GM12878 (cell line): Measurements from ENCODE around the gene PIK3C3. TPM values are rescaled to one million over a fixed set of nuclear protein-coding genes. Genes with fewer than 3 reads are reported as not detected.

Source experiments
- ATAC-seq: fragments of 200-7000 bp; cut with Tn5 transposase; 3 replicates; pipeline ENCODE4 v1.9.1; 2020; ENCODE audit warnings: mild to moderate bottlenecking, moderate library complexity
- BruUV-seq: library from RNA; stranded (reverse); fragments of 400-500 nt; replicated peaks from 2 replicates; lab custom pipeline; 2021; lab: Mats Ljungman, UMichigan
- CTCF ChIA-PET: fragments of 300-600 bp; sonication (Branson Sonifier 250); formaldehyde crosslinking; extraction: SDS; loops from one replicate; lab custom pipeline; 2021; ENCODE audit warnings: inconsistent platforms; lab: Yijun Ruan, JAX
- POLR2A ChIA-PET: fragments of 350-600 bp; formaldehyde crosslinking; extraction: SDS; loops from one replicate; lab custom pipeline; 2021; ENCODE audit warnings: inconsistent platforms; lab: Charles Lee
- RAD21 ChIA-PET: fragments of 300-600 bp; sonication (Branson Sonifier 250); formaldehyde crosslinking; loops from one replicate; lab custom pipeline; 2023; ENCODE audit warnings: antibody characterized with exemption; ENCODE audit not compliant: unreplicated experiment; lab: Charles Lee
- SMC1A ChIA-PET: fragments of 300-600 bp; sonication (Branson Sonifier 250); formaldehyde crosslinking; loops from one replicate; lab custom pipeline; 2023; ENCODE audit not compliant: unreplicated experiment, uncharacterized antibody; lab: Charles Lee
- DNase-seq: peaks from one replicate; pipeline ENCODE4 v3.0.0-alpha.2; 2011; ENCODE audit warnings: low read depth, low spot score
- FAIRE-seq: peaks from 3 replicates; lab custom pipeline; 2011; peaks lifted over from hg19 to GRCh38; lab: Jason Lieb, UNC
- H2AFZ ChIP-seq: 2 replicates; pipeline ENCODE4 v1.6.0; 2011; ENCODE audit warnings: low read depth, low read length, control low read depth; ENCODE audit not compliant: control insufficient read depth
- H3K27ac ChIP-seq: 2 replicates; pipeline ENCODE4 v1.5.1; 2011; ENCODE audit warnings: control low read depth; ENCODE audit not compliant: control insufficient read depth, insufficient read depth
- H3K27me3 ChIP-seq, 2 experiments: replicated peaks in 1 of 2; 2 replicates each; pipeline versions ENCODE4 v1.6.0 to v1.6.1; 2011; ENCODE audit warnings: low read length in 1 of 2; ENCODE audit not compliant: control insufficient read depth in 2 of 2, insufficient read depth in 2 of 2
- H3K36me3 ChIP-seq, 2 experiments: 2 replicates each; pipeline ENCODE4 v1.5.1; 2011; ENCODE audit warnings: low read length in 1 of 2; ENCODE audit not compliant: control insufficient read depth in 2 of 2, insufficient read depth in 2 of 2
- H3K4me1 ChIP-seq: 2 replicates; pipeline ENCODE4 v1.6.1; 2011; ENCODE audit warnings: mild to moderate bottlenecking, low read length, moderate library complexity, mixed read lengths; ENCODE audit not compliant: control insufficient read depth, insufficient read depth
- H3K4me2 ChIP-seq: 2 replicates; pipeline ENCODE4 v1.6.0; 2011; ENCODE audit warnings: control low read depth; ENCODE audit not compliant: control insufficient read depth, insufficient read depth
- H3K4me3 ChIP-seq: fragments of 200-600 bp; sonication (generic); 2 replicates; pipeline ENCODE4 v1.5.1; 2016
- H3K79me2 ChIP-seq: 2 replicates; pipeline ENCODE4 v1.6.0; 2011; ENCODE audit warnings: low read length; ENCODE audit not compliant: control insufficient read depth, insufficient read depth
- H3K9ac ChIP-seq: 2 replicates; pipeline ENCODE4 v1.8.0; 2011; ENCODE audit warnings: low read length, control low read depth, mixed read lengths; ENCODE audit not compliant: control insufficient read depth, insufficient read depth
- H3K9me3 ChIP-seq: replicated peaks from 3 replicates; pipeline ENCODE4 v1.5.1; 2011; ENCODE audit warnings: mild to moderate bottlenecking, low read length; ENCODE audit not compliant: control insufficient read depth, insufficient read depth
- H4K20me1 ChIP-seq: 2 replicates; pipeline ENCODE4 v1.6.0; 2011; ENCODE audit not compliant: control insufficient read depth, insufficient read depth
- BRCA1 ChIP-seq: IDR thresholded peaks from 2 replicates; pipeline ENCODE4 v1.6.1; 2011; ENCODE audit warnings: low read depth, low read length, improper control_type of control experiment
- EP300 ChIP-seq, 2 experiments: fragments of 150-350 bp in 1 of 2; IDR thresholded peaks; 2 replicates each; pipeline ENCODE4 v1.6.1; 2011 to 2012; ENCODE audit warnings: low read depth in 2 of 2, low read length in 2 of 2, borderline replicate concordance in 1 of 2, improper control_type of control experiment in 1 of 2, inconsistent platforms in 1 of 2; ENCODE audit not compliant: control insufficient read depth in 1 of 2
- MLLT1 ChIP-seq: fragments of 450-650 bp; IDR thresholded peaks from 2 replicates; pipeline ENCODE4 v1.6.1; 2016; ENCODE audit warnings: mild to moderate bottlenecking
- PAX8 ChIP-seq: fragments of 450-650 bp; IDR thresholded peaks from 2 replicates; pipeline ENCODE4 v1.6.1; 2017; ENCODE audit warnings: mild to moderate bottlenecking, moderate library complexity
- PKNOX1 ChIP-seq: fragments of 450-650 bp; IDR thresholded peaks from 2 replicates; pipeline ENCODE4 v1.6.1; 2016; ENCODE audit warnings: mild to moderate bottlenecking
- PML ChIP-seq: IDR thresholded peaks from 2 replicates; pipeline ENCODE4 v1.6.1; 2012; ENCODE audit warnings: low read length, inconsistent platforms
- RB1 ChIP-seq: fragments of 450-650 bp; formaldehyde crosslinking; IDR thresholded peaks from 2 replicates; pipeline ENCODE4 v1.6.1; 2017; ENCODE audit warnings: mild to moderate bottlenecking, borderline replicate concordance
- SP1 ChIP-seq: IDR thresholded peaks from one replicate; pipeline ENCODE4 v1.6.1; 2011; ENCODE audit warnings: low read depth, low read length
- SPI1 ChIP-seq: IDR thresholded peaks from 2 replicates; pipeline ENCODE4 v1.6.1; 2011; ENCODE audit warnings: low read depth, mild to moderate bottlenecking, low read length, moderate library complexity, borderline replicate concordance; ENCODE audit not compliant: insufficient read depth
- SUPT20H ChIP-seq: IDR thresholded peaks from 2 replicates; pipeline ENCODE4 v1.6.1; 2011; ENCODE audit warnings: low read depth, mild to moderate bottlenecking, low read length, moderate library complexity, borderline replicate concordance; ENCODE audit not compliant: control insufficient read depth
- ZNF274 ChIP-seq: IDR thresholded peaks from one replicate; pipeline ENCODE4 v1.8.0; 2011; ENCODE audit not compliant: insufficient read length, insufficient read depth
- WGBS: methylation state at CpG from one replicate; pipeline ENCODE4 v1.1.6; 2016; ENCODE audit warnings: low lambda C conversion rate; ENCODE audit not compliant: insufficient replicate concordance, insufficient coverage; ENCODE audit errors: missing lambda C conversion rate; 5-methylcytosine and 5-hydroxymethylcytosine counted together
- in situ Hi-C: fragments of 300-500 bp; cut with MboI; formaldehyde crosslinking; loops from 9 replicates; pipeline ENCODE4 v1.14.3; 2018; ENCODE audit warnings: mixed read lengths
- intact Hi-C: fragments of 100-400 bp; cut with micrococcal nuclease; formaldehyde crosslinking; loops from one replicate; pipeline ENCODE4 v1.14.2; 2022; ENCODE audit not compliant: unreplicated experiment
- polyA plus RNA-seq, 11 experiments: library from polyadenylated mRNA; depleted of rRNA in 4 of 11; unstranded in 6 of 11; stranded (reverse) in 5 of 11; fragments of >200 nt; fragmentation: Nextera tagmentation in 4 of 11; fragmentation: Illumina TruSeq in 1 of 11; extraction: Ambion mirVana in 4 of 11; extraction: Trizol in 1 of 11; gene quantifications; 1 replicate in 1 of 11; 2 replicates in 10 of 11; pipeline versions ENCODE4 v1.2.1 to v1.2.3, GENCODE V29; 2011 to 2016; ENCODE audit warnings: inconsistent platforms in 2 of 11, missing spikeins in 2 of 11, low read depth in 1 of 11
- total RNA-seq, 4 experiments: library from RNA; depleted of rRNA in 3 of 4; stranded (reverse); fragments of >200 nt in 3 of 4; fragmentation: Illumina TruSeq in 1 of 4; extraction: Trizol in 1 of 4; gene quantifications; 2 replicates each; pipeline versions ENCODE4 v1.2.1 to v1.2.3, GENCODE V29; 2013 to 2021
- TF ChIP-seq, protein P1 (sequence below): fragments of 450-650 bp; IDR thresholded peaks from 2 replicates; pipeline ENCODE4 v1.6.1; 2018; ENCODE audit warnings: borderline replicate concordance, mild to moderate bottlenecking; ENCODE audit not compliant: partially characterized antibody

PIK3C3 gene
- total and polyA plus RNA-seq, 10 of the 15 experiments (the other 5 are each of a cell fraction or from before 2014, with no cell fraction given), result 14.4 to 131 (median 32.4) TPM

- intact Hi-C loops, result no loop called here
- no TSS peak for BruUV-seq
- Histone ChIP-seq H3K36me3 (peaks cover 0 to 23% of the 10 kb centered on the region in 2 experiments; a peak in 3 of 4 replicates), H3K27ac (no peak overlapping the region), H3K4me3 (no peak overlapping the region), H3K4me1 (no peaks in the 10 kb centered on the region), H3K9ac (no peak overlapping the region), H2AFZ (no peak overlapping the region), H3K27me3 (no peaks in the 10 kb centered on the region), H3K4me2 (no peak overlapping the region), H3K9me3 (no peaks in the 10 kb centered on the region), H4K20me1 (no peaks in the 10 kb centered on the region), H3K79me2 (no peaks in the 10 kb centered on the region)
- no peak for TF ChIP-seq PML
- TF ChIP-seq SUPT20H, result no peak
- TF ChIP-seq SPI1, result no peak
- TF ChIP-seq PKNOX1, result no peak
- no peak for TF ChIP-seq MLLT1
- TF ChIP-seq PAX8, result no peak
- TF ChIP-seq, protein P1, sequence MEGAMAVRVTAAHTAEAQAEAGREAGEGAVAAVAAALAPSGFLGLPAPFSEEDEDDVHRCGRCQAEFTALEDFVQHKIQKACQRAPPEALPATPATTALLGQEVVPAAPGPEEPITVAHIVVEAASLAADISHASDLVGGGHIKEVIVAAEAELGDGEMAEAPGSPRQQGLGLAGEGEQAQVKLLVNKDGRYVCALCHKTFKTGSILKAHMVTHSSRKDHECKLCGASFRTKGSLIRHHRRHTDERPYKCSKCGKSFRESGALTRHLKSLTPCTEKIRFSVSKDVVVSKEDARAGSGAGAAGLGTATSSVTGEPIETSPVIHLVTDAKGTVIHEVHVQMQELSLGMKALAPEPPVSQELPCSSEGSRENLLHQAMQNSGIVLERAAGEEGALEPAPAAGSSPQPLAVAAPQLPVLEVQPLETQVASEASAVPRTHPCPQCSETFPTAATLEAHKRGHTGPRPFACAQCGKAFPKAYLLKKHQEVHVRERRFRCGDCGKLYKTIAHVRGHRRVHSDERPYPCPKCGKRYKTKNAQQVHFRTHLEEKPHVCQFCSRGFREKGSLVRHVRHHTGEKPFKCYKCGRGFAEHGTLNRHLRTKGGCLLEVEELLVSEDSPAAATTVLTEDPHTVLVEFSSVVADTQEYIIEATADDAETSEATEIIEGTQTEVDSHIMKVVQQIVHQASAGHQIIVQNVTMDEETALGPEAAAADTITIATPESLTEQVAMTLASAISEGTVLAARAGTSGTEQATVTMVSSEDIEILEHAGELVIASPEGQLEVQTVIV, result no peak
- TF ChIP-seq ZNF274, result no peak
- TF ChIP-seq SP1, result no peak
- TF ChIP-seq RB1, result no peak
- TF ChIP-seq EP300 (IDR thresholded peaks at IDR 0.05; ENCODE audit: borderline replicate concordance in 1 of 2, control insufficient read depth in 1 of 2, low read depth in 2 of 2, low read length in 2 of 2), result no peak
- no peak for TF ChIP-seq BRCA1
- no peak for DNase-seq
- POLR2A ChIA-PET, result no interaction called here
- CTCF ChIA-PET, result interaction anchor here (0.6 to 4.4 kb wide), 2 partner anchors 12 to 14 kb away, joined by 3 to 21 read pairs; no protein-coding TSS in a partner anchor
- ATAC-seq, result no peak
- no peak for FAIRE-seq
- in situ Hi-C loops, result no loop called here
- RAD21 ChIA-PET, result no interaction called here
- 94% methylated on average over 1 of the region's 1 CpG for WGBS
- SMC1A ChIA-PET, result interaction anchor here (1.1 kb wide), 1 partner anchor 51 kb away, joined by 3 read pairs; no protein-coding TSS in a partner anchor
These were observed 86.8 kb downstream of the PIK3C3 start for GRCh38 chr18:42041793-42042192.
